ENCODE results near the gene TACC2. TPM values are rescaled to one million over a fixed set of nuclear protein-coding genes. Genes with fewer than 3 reads are reported as not detected.

TACC2 gene
- total RNA-seq, 4 donors from 2014 or later, result 63.1 to 102 (median 74.9) TPM

- H3K36me3 ChIP-seq, result no peaks in the 10 kb centered on the region
- no peaks in the 10 kb centered on the region for H3K9me3 ChIP-seq
- 60% methylated on average over 3 of the region's 3 CpGs; no CpG with 5 or more reads in 1 of the 2 donors for WGBS, 2 donors (ENCODE audit: low coverage in 1 of 2)
- no peaks in the 10 kb centered on the region for H3K27me3 ChIP-seq
- no peak for ATAC-seq
- H3K4me1 ChIP-seq, result peaks cover 0 to 67% (median 13%) of the 10 kb centered on the region in 3 donors
- TF ChIP-seq CTCF (IDR thresholded peaks at IDR 0.05) (no peak), EP300 (IDR thresholded peaks at IDR 0.05) (no peak), POLR2A (IDR thresholded peaks at IDR 0.05) (no peak), POLR2AphosphoS5 (IDR thresholded peaks at IDR 0.05) (no peak)
- peak overlapping the region in 3 of 4 donors; percentile 48 to 86 (median 83) for H3K27ac ChIP-seq
- H3K4me3 ChIP-seq, result no peak overlapping the region
These were observed 58.6 kb downstream of the TACC2 start for GRCh38 chr10:122047560-122047959.

GRCh38 chr10:122049076-122049475 is 60.1 kb downstream of the TACC2 start:
- peak overlapping the region in 3 of 4 donors; percentile 46 to 86 (median 83) for H3K27ac ChIP-seq

GRCh38 chr10:122050311-122050710 is 61.3 kb downstream of the TACC2 start:
- WGBS, 2 donors (ENCODE audit: low coverage in 1 of 2), result 100% methylated on average over 1 to 2 of the region's 10 CpGs
- Histone ChIP-seq H3K9me3 (no peaks in the 10 kb centered on the region), H3K4me1 (peaks cover 0 to 55% (median 6%) of the 10 kb centered on the region in 3 donors), H3K27me3 (no peaks in the 10 kb centered on the region), H3K4me3 (no peak overlapping the region), H3K27ac (peak overlapping the region in 3 of 4 donors; percentile 75 to 86 (median 83)), H3K36me3 (peaks cover 0 to 4% of the 10 kb centered on the region in 2 donors)
- no peak for ATAC-seq
- TF ChIP-seq CTCF (IDR thresholded peaks at IDR 0.05) (no peak), POLR2AphosphoS5 (IDR thresholded peaks at IDR 0.05) (no peak), EP300 (IDR thresholded peaks at IDR 0.05) (no peak), POLR2A (IDR thresholded peaks at IDR 0.05) (no peak)

More at GRCh38 chr10:122049076-122049475, 60.1 kb downstream of the TACC2 start:
- no peak for TF ChIP-seq POLR2AphosphoS5 (IDR thresholded peaks at IDR 0.05)
- no peak for TF ChIP-seq EP300 (IDR thresholded peaks at IDR 0.05)
- no peak for TF ChIP-seq CTCF (IDR thresholded peaks at IDR 0.05)
- no peak for TF ChIP-seq POLR2A (IDR thresholded peaks at IDR 0.05)
- Histone ChIP-seq H3K4me1 (peaks cover 0 to 59% (median 12%) of the 10 kb centered on the region in 3 donors), H3K4me3 (no peak overlapping the region), H3K27me3 (no peaks in the 10 kb centered on the region), H3K36me3 (peaks cover 0 to 4% of the 10 kb centered on the region in 2 donors), H3K9me3 (no peaks in the 10 kb centered on the region)
- WGBS, 2 donors (ENCODE audit: low coverage in 1 of 2), result 79 to 88% methylated on average over 2 to 7 of the region's 9 CpGs
- ATAC-seq, result no peak

GRCh38 chr10:122050811-122051210 is 61.8 kb downstream of the TACC2 start:
- no peak overlapping the region for H3K4me3 ChIP-seq
- peaks cover 0 to 4% of the 10 kb centered on the region in 2 donors for H3K36me3 ChIP-seq
- WGBS, 2 donors (ENCODE audit: low coverage in 1 of 2), result 100% methylated on average over 3 of the region's 9 CpGs; no CpG with 5 or more reads in 1 of the 2 donors
- no peak for ATAC-seq
- no peaks in the 10 kb centered on the region for H3K27me3 ChIP-seq
- no peak for TF ChIP-seq POLR2A (IDR thresholded peaks at IDR 0.05)
- TF ChIP-seq POLR2AphosphoS5 (IDR thresholded peaks at IDR 0.05), result no peak
- no peak for TF ChIP-seq CTCF (IDR thresholded peaks at IDR 0.05)
- no peak for TF ChIP-seq EP300 (IDR thresholded peaks at IDR 0.05)
- peak overlapping the region in 3 of 4 donors; percentile 75 to 86 (median 83) for H3K27ac ChIP-seq
- H3K4me1 ChIP-seq, result peaks cover 0 to 50% (median 6%) of the 10 kb centered on the region in 3 donors
- no peaks in the 10 kb centered on the region for H3K9me3 ChIP-seq

Data from gastroesophageal sphincter (tissue), 4 donors.